Measurements from ENCODE around the gene BCDIN3D.

DNA sequence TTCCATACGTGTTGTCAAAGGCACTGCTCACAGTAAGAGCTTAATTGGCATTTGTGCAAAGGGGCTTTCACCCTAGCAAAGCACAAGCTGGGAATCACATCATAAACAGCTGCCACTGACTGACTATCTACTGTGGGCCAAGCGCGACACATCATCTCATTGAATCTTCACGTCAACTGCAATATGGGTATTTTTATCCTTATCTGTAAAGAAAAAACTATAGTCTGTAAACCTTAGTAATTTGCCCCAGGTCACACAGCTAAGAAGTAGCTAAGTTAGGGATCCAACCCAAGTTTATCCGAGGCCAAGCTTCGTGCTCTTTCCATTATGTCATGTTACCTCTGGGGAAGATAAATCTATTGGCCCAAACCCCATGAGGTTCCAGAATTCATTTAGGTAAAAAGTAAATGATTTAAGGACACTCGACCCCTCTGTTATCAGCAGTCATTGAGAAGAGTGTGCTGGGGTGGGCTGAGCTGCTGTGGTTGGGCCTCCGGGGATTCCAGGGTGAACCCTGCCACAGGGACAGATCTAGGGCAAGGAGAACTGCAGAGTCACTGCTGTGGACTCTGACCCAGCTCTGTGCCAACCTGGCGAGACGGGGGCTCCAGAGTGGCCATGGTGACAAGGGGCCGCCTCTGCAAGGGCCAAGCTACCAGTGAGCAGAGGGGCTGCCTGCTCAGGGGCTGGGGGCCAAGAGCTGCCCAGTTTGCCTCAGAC is 42.3 kb downstream of the BCDIN3D start:
- TF ChIP-seq, protein P1, sequence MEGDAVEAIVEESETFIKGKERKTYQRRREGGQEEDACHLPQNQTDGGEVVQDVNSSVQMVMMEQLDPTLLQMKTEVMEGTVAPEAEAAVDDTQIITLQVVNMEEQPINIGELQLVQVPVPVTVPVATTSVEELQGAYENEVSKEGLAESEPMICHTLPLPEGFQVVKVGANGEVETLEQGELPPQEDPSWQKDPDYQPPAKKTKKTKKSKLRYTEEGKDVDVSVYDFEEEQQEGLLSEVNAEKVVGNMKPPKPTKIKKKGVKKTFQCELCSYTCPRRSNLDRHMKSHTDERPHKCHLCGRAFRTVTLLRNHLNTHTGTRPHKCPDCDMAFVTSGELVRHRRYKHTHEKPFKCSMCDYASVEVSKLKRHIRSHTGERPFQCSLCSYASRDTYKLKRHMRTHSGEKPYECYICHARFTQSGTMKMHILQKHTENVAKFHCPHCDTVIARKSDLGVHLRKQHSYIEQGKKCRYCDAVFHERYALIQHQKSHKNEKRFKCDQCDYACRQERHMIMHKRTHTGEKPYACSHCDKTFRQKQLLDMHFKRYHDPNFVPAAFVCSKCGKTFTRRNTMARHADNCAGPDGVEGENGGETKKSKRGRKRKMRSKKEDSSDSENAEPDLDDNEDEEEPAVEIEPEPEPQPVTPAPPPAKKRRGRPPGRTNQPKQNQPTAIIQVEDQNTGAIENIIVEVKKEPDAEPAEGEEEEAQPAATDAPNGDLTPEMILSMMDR (IDR thresholded peaks at IDR 0.05): no peak
- TF ChIP-seq POLR2A (IDR thresholded peaks at IDR 0.05): no peak

Data from sigmoid colon (tissue), 3 donors.